HG02840 (cell line): ENCODE measurements around the gene SFTPA1.
"Not testable (repeated sequence)": the region's sequence is repeated elsewhere in the genome, so short reads cannot be mapped to it uniquely, and the experiment has no call there.

Experiments used
- ATAC-seq: cut with Tn5 transposase; IDR thresholded peaks from one replicate; pipeline ENCODE4 v1.9.1; 2021; ENCODE audit warnings: mild to moderate bottlenecking, moderate library complexity, moderate number of reproducible peaks; ENCODE audit not compliant: unreplicated experiment, low FRiP score

SFTPA1 gene

GRCh38 chr10:79608505-79609375 is 2.0 kb upstream of the SFTPA1 start:
- no peak for ATAC-seq

GRCh38 chr10:79611193-79611976 is 646 bp downstream of the SFTPA1 start:
- not testable (repeated sequence) for ATAC-seq

GRCh38 chr10:79615577-79615976 is 4.8 kb downstream of the SFTPA1 start:
- no peak for ATAC-seq

- ATAC-seq, result no peak
These were observed 5.4 kb downstream of the SFTPA1 start for GRCh38 chr10:79616164-79616563.

- not testable (repeated sequence) for ATAC-seq
These were observed 12.9 kb downstream of the SFTPA1 start for GRCh38 chr10:79623663-79624062.

GRCh38 chr10:79627075-79627474 is 16.3 kb downstream of the SFTPA1 start:
- no peak for ATAC-seq

- ATAC-seq, result no peak
These were observed 17.3 kb downstream of the SFTPA1 start for GRCh38 chr10:79628083-79628482.

GRCh38 chr10:79628988-79629954 is 18.5 kb downstream of the SFTPA1 start:
- no peak for ATAC-seq

- ATAC-seq, result no peak
These were observed 19.2 kb downstream of the SFTPA1 start for GRCh38 chr10:79629955-79630327.

GRCh38 chr10:79636654-79637199 is 26.0 kb downstream of the SFTPA1 start:
- not testable (repeated sequence) for ATAC-seq

- ATAC-seq, result no peak
These were observed 27.6 kb downstream of the SFTPA1 start for GRCh38 chr10:79638318-79638717.

- not testable (repeated sequence) for ATAC-seq
These were observed 42.0 kb downstream of the SFTPA1 start for GRCh38 chr10:79652695-79653094.

- ATAC-seq, result not testable (repeated sequence)
These were observed 52.5 kb downstream of the SFTPA1 start for GRCh38 chr10:79663287-79663686.

GRCh38 chr10:79664686-79665085 is 53.9 kb downstream of the SFTPA1 start:
- not testable (repeated sequence) for ATAC-seq
